Measurements from ENCODE around the gene MRAP2.
A peak's percentile ranks its signal among the peaks of the same experiment; 100 is the strongest.
"Not testable (repeated sequence)": the region's sequence is repeated elsewhere in the genome, so short reads cannot be mapped to it uniquely, and the experiment has no call there.

The MRAP2 gene

GRCh38 chr6:84035484-84035883 is 1.9 kb downstream of the MRAP2 start:
- DNase-seq = no peak

GRCh38 chr6:84037425-84038089 is 4.0 kb downstream of the MRAP2 start:
- DNase-seq = no peak

GRCh38 chr6:84042603-84043002 is 9.0 kb downstream of the MRAP2 start:
- no peak for DNase-seq

- no peak for DNase-seq
Observed at GRCh38 chr6:84043555-84043954, 10.0 kb downstream of the MRAP2 start.

GRCh38 chr6:84046755-84047154 is 13.2 kb downstream of the MRAP2 start:
- DNase-seq = no peak

GRCh38 chr6:84048588-84048987 is 15.0 kb downstream of the MRAP2 start:
- DNase-seq = no peak

- no peak for DNase-seq
Observed at GRCh38 chr6:84050408-84050807, 16.8 kb downstream of the MRAP2 start.

- peak; percentile 89 for DNase-seq
Observed at GRCh38 chr6:84052204-84052882, 18.8 kb downstream of the MRAP2 start.

- no peak for DNase-seq
Observed at GRCh38 chr6:84052883-84053241, 19.3 kb downstream of the MRAP2 start.

GRCh38 chr6:84055647-84056046 is 22.1 kb downstream of the MRAP2 start:
- no peak for DNase-seq

- DNase-seq = no peak
Observed at GRCh38 chr6:84057908-84058307, 24.3 kb downstream of the MRAP2 start.

GRCh38 chr6:84059082-84059481 is 25.5 kb downstream of the MRAP2 start:
- DNase-seq = no peak

- DNase-seq = no peak
Observed at GRCh38 chr6:84061174-84061573, 27.6 kb downstream of the MRAP2 start.

GRCh38 chr6:84061613-84062398 is 28.2 kb downstream of the MRAP2 start:
- no peak for DNase-seq

- no peak for DNase-seq
Observed at GRCh38 chr6:84062519-84063154, 29.1 kb downstream of the MRAP2 start.

GRCh38 chr6:84065693-84066290 is 32.2 kb downstream of the MRAP2 start:
- peak; percentile 25 for DNase-seq

- DNase-seq = no peak
Observed at GRCh38 chr6:84066536-84066935, 33.0 kb downstream of the MRAP2 start.

- not testable (repeated sequence) for DNase-seq
Observed at GRCh38 chr6:84068873-84069272, 35.3 kb downstream of the MRAP2 start.

- DNase-seq = peak; percentile 82
Observed at GRCh38 chr6:84072442-84072997, 38.9 kb downstream of the MRAP2 start.

- DNase-seq = no peak
Observed at GRCh38 chr6:84074988-84075781, 41.6 kb downstream of the MRAP2 start.

GRCh38 chr6:84077645-84078044 is 44.1 kb downstream of the MRAP2 start:
- no peak for DNase-seq

GRCh38 chr6:84078335-84078734 is 44.8 kb downstream of the MRAP2 start:
- no peak for DNase-seq

All from DMS 273 treated with DMSO at 0.1 percent for 48 hours (cell line).